ENCODE results near the gene CSK.

The CSK gene

DNA sequence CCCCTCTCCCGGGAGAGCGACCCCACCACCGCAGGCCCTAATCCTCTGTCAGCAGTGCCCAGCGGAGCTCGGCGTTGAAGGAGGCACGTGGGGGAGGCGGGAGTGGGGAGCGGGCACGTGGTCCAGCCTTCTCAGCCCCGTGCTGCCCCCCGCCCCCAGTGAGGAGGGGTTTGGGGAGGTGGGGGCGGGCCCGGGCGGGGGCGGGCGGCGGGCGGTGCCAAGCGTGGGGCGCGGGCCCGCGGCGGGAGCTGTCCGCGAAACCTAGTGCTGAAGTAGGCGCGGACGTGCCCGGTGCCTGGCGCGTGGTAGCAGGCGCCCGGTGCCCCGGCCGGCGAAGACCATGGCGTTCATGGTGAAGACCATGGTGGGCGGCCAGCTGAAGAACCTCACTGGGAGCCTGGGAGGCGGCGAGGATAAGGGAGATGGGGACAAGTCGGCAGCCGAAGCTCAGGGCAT, 44.5 kb downstream of the CSK start, which contains the start of gene CPLX3:
Gene CPLX3 (plus strand): TSS at position 264 of the 456 bp plus-strand sequence. CDS start 77 bp downstream, at position 341.
- no peak for DNase-seq (ENCODE audit: low spot score)

DNA sequence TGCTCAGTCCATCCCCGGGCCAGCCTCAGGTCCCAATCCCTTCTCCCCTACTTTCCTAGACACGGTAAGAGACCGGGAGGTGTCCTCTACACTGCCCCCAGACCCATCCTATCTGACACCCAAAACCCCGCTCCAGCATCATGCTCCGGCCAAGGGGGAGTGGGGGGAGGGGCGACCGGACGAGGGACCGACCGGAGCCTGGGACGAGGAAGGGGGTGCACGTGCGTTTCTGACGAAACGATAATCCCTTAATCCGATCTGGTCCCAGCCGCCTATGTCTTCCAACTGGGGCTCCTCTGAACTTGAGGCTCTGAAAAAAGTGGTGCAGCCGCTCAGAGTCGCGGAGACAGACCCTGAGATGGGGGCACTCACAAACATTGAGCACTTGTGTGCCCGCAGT, 45.0 kb downstream of the CSK start:
- no peak for DNase-seq (ENCODE audit: low spot score)

GRCh38 chr15:74827614-74828013, 45.7 kb downstream of the CSK start:
- DNase-seq (ENCODE audit: low spot score): no peak

DNA sequence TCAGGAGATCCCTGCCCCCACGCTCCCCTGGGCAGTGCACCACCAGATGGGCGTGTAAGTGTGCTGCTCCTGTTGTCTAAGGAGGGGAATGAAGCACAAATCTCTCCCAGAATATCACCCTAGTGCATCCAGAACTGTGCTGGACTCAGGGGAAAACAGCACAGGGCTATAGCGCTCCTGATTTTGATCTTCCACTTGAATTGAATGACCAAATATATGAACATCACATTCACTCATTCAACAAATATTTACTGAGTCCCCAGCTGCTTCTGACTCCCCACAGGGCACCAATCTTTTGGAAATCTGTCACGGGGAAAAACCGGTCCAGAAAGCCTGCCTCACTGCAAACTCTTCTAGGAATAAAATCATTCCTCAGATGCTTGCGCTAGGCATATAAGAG, 47.0 kb downstream of the CSK start:
- DNase-seq (ENCODE audit: low spot score): no peak

DNA sequence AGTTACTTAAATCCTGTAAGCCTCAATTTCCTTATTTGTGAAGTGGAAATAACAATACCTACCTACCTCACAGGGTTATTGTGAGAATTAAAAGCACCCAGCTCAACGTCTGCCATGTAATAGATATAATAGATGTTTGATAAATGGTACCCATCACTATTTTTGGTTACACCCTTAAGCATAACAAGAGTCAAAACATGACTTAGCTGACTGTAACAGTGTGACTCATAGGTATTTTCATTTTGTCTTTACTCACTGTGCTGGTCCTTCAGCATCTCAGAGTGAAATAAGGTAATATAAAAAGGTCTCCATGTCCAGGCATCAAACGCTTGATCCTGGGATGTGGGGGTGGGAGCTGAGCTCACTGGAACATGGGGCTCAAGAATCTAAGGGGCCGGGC, 47.6 kb downstream of the CSK start:
- DNase-seq (ENCODE audit: low spot score): no peak

GRCh38 chr15:74829991-74830390, 48.1 kb downstream of the CSK start:
- DNase-seq (ENCODE audit: low spot score): no peak

GRCh38 chr15:74830868-74831267, 49.0 kb downstream of the CSK start:
- DNase-seq (ENCODE audit: low spot score): peak; percentile 81

GRCh38 chr15:74831813-74832495, 50.1 kb downstream of the CSK start:
- no peak for DNase-seq (ENCODE audit: low spot score)

DNA sequence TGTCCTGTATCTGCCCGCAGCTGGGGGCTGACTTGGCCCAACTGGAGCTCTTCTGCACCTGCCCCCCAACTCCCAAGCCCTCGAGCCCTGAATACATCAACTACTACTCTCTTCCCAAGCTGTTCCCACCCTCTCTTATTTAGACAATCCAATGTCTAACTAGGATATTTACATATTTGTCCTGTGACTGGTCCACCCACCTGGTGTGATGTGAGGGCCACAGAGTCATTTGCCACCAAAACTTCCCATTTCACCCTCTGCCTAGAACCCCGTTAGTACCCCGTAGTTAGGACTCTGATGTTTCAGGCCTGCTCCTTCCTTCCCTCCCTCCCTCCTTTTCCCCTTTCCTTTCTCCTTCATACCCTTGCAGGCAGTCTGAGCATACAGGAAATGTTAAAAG, 50.9 kb downstream of the CSK start:
- DNase-seq (ENCODE audit: low spot score): no peak

GRCh38 chr15:74833376-74834107, 51.7 kb downstream of the CSK start:
- no peak for DNase-seq (ENCODE audit: low spot score)

- no peak for DNase-seq (ENCODE audit: low spot score)
Measured at GRCh38 chr15:74835312-74835823, 53.5 kb downstream of the CSK start.

DNA sequence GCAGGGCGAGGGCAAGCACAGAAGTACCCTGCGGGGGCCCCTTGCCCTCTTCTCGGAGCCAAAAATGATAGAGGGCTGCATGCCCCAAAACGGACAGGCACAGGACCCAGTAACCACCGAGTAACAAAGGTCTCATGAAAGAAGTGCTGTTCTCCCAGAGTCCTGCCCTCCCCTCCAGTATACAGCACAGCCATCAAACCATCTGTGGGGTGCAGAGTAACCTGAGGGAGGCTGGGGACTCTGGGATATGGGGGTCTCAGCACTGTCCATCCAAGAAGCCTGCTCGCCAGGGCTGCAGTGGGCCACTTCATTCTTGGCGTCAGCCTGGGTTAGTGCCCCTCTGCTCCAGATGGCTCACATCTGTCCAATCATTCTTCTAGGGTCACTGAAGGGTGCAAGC, 55.0 kb downstream of the CSK start:
- no peak for DNase-seq (ENCODE audit: low spot score)

DNA sequence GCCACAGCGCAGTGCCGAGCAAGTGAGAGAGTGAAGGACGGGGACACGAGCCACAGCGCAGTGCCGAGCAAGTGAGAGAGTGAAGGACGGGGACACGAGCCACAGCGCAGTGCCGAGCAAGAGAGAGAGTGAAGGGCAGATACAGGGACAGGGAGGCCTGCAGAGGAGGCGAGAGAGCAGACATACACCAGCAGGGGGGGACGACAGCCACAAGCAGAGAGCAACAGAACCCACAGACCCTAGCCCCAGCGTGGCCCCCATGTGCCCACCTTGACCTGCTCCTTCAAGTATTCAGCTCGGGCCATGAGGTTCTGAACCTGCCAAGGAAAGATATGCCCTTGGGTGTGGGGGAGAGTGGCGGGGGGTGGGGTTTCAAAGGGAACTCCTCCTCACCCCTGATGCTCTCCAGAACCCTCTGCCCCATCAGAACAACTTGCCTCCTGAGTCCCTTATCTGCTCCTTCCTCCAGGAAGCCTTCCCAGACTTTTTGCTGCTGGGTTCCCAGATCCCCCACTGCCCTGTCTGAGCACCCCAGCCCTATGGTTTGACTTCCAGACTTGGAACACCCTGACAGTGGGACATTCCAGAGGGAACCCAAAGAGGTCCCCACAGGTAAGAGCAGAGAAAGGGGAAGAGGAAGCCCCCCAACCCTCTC, 55.7 kb downstream of the CSK start:
- no peak for DNase-seq (ENCODE audit: low spot score)

DNA sequence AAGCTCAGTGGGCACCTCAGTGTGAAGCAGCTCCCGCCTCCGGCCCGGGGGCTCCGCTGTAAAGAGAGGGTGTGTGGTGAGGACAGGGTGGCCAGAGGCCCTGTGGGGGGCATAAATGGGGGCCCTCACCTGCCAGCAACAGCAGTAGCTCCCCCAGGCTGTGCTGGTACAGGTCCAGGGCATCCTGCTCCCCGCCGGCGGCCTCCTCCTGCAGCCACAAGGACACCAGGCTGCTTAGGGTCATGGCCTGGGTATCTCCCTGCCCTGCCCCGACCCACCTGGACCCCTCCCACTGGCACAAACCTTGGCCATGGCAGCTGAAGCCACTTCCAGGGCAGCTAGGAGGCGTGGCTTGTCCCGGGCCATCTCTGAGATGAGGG, 56.2 kb downstream of the CSK start:
- no peak for DNase-seq (ENCODE audit: low spot score)

DNA sequence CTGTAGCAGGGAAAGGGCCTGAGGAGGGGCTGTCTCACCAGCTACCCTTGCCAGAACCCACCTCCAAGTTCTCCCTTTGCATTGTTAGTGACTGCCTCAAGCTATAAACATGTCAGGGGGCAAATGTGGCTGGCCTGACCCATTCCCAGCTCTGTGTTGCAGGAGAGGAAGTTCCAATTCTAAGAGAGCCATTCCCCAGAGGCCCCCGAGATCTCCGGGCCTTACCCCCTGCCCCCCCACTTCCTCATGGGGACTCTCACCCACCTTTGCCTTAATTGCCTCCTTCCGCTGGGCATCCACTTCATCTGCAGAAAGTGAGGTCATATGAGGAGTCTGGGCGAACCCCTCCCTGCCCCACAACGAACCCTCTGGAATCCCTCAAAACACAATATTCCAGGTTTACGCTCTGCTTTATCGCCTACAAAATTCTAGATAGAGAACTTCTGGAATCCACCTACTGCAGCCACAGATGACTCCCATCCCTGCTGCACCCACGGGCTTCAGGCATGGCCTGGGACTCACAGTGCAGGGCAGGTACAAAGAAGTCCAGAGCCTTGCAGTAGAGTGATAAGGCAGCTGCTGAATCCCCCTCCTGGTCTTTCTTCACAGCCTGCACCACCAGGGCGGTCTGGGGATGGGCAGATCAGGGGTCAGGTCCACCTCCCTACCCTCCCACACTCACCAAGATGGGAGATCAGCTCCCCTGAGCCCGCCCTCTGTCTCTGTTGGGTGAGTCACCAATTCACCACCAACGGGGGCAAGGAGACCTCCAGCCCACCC, 57.1 kb downstream of the CSK start:
- no peak for DNase-seq (ENCODE audit: low spot score)

DNA sequence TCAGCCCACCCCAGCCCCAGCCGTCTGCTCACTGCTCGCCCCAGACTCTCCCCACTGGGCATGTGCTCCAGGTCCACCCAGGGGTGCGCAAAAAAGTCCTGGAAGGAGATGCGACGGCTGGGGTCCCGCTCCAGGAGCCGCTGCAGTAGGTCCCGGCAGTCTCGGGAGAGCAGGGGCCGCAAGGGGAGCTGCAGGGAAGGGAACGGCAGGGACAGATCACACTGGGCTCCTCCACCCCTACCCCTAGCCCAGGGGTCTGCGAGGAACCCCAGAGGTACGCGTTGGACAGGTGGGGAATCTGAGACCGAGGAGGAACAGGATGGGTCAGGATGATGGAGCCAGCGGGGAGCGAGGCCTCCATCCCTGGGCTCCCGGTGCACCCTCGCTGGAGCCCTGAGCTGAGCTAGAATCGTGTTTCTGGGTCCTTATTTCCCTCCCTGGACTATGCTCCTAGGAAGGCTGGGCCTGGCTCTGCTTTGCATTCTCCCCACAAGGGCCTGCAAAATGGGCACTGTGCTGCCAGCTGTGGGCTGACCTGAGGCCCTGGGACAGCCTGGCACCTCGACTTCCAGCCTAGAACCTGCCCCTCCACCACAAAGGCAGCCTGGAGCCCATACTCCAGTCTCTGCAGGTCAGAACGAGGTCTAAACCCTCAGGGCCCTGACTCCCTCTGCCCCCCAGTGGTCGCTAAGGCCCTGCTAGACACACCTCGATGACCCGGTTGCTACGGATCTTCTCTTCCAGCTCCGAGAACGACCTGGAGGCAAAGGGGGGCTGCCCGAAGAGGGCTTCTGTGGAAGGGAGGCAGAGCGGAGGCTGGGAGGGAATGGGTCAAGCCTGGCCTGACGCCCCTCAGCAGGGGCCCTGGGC, 57.9 kb downstream of the CSK start:
- DNase-seq (ENCODE audit: low spot score): no peak

DNA sequence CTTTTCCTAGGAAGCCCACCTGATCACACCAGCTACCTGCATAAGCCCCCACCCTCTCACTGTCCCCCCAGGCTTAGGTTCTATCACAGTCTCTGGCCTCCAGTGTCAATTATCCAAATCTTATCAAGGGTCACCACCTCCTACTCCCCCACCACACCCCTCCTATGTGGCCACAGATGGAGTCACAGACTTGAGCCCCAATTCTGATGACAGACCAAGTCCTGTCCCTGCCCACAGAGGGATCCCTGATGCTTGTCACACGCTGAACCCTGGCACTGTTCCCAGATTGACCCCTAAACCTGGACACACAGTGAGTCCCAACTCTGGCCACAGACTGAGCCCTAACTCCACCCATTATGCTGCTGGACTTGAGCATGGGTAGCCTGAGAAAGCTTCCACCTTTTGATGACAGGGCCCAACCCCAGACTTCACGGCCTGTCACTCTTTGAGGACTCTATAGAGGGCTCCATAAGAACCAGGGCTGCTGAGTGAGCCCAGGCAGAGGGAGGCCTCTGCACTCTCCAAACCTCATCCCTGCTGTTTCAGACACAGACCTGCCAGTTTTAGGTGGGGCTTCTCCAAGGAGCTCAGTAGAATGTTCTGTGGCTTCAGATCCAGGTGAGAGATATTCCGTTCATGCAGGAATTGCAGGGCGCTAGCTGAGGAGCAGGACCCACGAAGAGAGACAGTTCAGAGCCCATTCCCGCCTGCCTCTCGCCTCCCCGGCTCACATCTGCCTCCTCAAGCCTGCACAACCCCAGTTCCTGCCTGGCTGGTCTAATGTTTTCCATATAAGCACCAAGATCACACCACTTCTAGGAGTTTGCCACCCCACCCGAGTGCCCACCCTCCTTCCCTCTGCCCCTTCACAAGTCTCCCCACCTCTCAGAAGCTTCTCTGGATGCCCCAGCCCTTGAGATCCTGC, 59.2 kb downstream of the CSK start:
- DNase-seq (ENCODE audit: low spot score): no peak

DNA sequence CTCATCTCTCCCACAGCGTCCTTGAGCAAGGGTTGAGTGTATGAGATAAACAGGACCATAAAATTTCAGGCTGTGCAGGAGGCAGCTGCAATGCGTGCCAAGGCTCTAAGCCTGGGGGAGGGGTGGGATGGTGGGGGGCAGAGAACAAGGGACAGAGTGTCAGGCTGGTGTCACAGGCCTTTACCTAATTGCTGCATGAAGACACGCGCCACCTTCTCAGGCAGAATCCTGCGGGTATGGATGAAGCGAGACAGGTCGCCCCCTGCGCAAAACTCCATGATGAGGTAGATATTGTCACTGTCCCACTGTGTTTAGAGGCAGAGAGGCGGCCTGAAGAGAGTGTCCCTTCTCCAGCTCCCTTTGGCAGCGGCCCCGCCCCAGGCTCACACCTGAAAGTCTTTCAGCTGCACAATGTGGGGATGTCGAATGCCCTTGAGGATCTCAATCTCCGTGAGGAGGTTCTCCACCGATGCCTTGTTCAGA, 60.1 kb downstream of the CSK start:
- no peak for DNase-seq (ENCODE audit: low spot score)

DNA sequence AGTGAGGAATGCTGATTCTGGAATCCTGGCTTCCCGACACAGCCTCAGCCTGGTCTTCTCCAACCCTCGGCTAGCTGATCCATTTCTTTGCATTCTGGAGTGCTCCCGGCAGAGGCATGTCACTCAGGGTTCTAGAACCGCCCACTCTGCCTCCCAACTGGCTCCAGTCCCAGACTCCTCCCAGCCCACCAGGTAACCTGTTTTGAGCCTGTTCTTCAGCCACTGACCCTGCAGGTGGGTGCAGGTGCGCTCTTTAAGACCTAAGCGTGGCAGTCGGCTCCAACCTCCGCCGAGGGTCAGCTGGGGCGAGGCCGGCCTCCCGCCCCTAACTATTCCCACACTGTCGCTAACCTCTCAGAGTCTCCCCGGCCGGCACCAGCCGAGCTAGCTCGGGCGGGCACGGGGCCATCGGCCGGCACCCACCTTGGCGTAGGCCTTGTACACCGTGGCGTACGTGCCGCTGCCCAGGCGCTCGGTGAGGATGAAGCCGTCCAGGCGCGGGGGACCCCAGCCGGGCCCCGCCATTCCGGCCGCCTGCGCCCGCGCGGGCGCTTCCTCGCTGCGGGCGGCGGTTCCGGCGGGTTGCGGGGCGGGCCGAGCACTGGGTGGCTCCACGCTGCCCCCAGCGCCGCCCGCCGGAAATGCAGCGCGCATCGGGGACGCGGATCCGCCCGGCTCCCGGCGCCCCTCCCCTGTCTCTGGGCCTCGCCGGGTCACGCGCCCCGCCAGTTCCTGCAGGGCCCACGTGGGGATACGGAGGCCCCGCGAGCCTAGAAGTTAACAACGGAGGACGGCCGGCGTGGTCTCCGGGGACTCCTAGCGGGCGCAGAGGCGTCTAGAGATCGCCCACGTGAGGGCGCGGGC, 60.9 kb downstream of the CSK start, which contains the start of gene ULK3:
Gene ULK3 (minus strand): TSS at position 576 of the 864 bp plus-strand sequence. CDS start 51 bp downstream, at position 525.
- DNase-seq (ENCODE audit: low spot score): peak; percentile 82

Data from pons (tissue), 1 donor.